Keratinocyte (primary cell): Measurements from ENCODE around the gene MARCHF10. TPM values are rescaled to one million over a fixed set of nuclear protein-coding genes. Genes with fewer than 3 reads are reported as not detected.

Experiments
- DNase-seq: peaks from one replicate; pipeline ENCODE4 v3.0.0-alpha.2; 2011; ENCODE audit warnings: low read depth, missing footprints, low spot score
- FAIRE-seq: peaks from 2 replicates; lab custom pipeline; 2011; peaks lifted over from hg19 to GRCh38; lab: Jason Lieb, UNC
- H2AFZ ChIP-seq: 2 replicates; pipeline ENCODE4 v1.6.0; 2012; ENCODE audit warnings: low read length, control low read depth, inconsistent platforms; ENCODE audit not compliant: control insufficient read depth
- H3K27ac ChIP-seq: 2 replicates; pipeline ENCODE4 v1.5.1; 2011; ENCODE audit warnings: low read length; ENCODE audit not compliant: control insufficient read depth, insufficient read depth
- H3K27me3 ChIP-seq: 3 replicates; pipeline ENCODE4 v1.6.0; 2011; ENCODE audit warnings: low read length; ENCODE audit not compliant: control insufficient read depth, insufficient read depth; ENCODE audit errors: extremely low read depth
- H3K36me3 ChIP-seq, 2 experiments: 2 replicates in 1 of 2; 3 replicates in 1 of 2; pipeline ENCODE4 v1.5.1; 2011; ENCODE audit warnings: low read length in 2 of 2, mild to moderate bottlenecking in 1 of 2; ENCODE audit not compliant: control insufficient read depth in 2 of 2, insufficient read depth in 2 of 2; ENCODE audit errors: extremely low read depth in 1 of 2
- H3K4me1 ChIP-seq: 3 replicates; pipeline ENCODE4 v1.5.1; 2011; ENCODE audit warnings: low read length; ENCODE audit not compliant: control insufficient read depth, insufficient read depth; ENCODE audit errors: extremely low read depth
- H3K4me2 ChIP-seq: 3 replicates; pipeline ENCODE4 v1.6.0; 2011; ENCODE audit warnings: low read depth, low read length; ENCODE audit not compliant: control insufficient read depth, insufficient read depth; ENCODE audit errors: extremely low read depth
- H3K4me3 ChIP-seq, 3 experiments: fragments of 200-600 bp in 1 of 3; sonication (generic) in 1 of 3; 2 replicates in 2 of 3; 3 replicates in 1 of 3; pipeline ENCODE4 v1.5.1; 2011 to 2016; ENCODE audit warnings: low read length in 3 of 3, mild to moderate bottlenecking in 3 of 3, control low read depth in 2 of 3, inconsistent platforms in 1 of 3, low read depth in 1 of 3, mixed read lengths in 1 of 3, mixed run types in 1 of 3, moderate library complexity in 1 of 3; ENCODE audit not compliant: control insufficient read depth in 2 of 3, insufficient read depth in 2 of 3; ENCODE audit errors: extremely low read depth in 1 of 3
- H3K79me2 ChIP-seq: 2 replicates; pipeline ENCODE4 v1.6.0; 2012; ENCODE audit warnings: low read length; ENCODE audit not compliant: control insufficient read depth, insufficient read depth
- H3K9ac ChIP-seq: 3 replicates; pipeline ENCODE4 v1.6.0; 2011; ENCODE audit warnings: low read length; ENCODE audit not compliant: control insufficient read depth, insufficient read depth; ENCODE audit errors: extremely low read depth
- H3K9me1 ChIP-seq: 3 replicates; pipeline ENCODE4 v1.6.0; 2011; ENCODE audit warnings: low read length; ENCODE audit not compliant: control insufficient read depth, insufficient read depth; ENCODE audit errors: extremely low read depth
- H3K9me3 ChIP-seq: 2 replicates; pipeline ENCODE4 v1.5.1; 2012; ENCODE audit warnings: low read depth, low read length; ENCODE audit not compliant: control insufficient read depth
- H4K20me1 ChIP-seq: 3 replicates; pipeline ENCODE4 v1.6.0; 2011; ENCODE audit warnings: low read length; ENCODE audit not compliant: control insufficient read depth, insufficient read depth; ENCODE audit errors: extremely low read depth
- CTCF ChIP-seq, 3 experiments: IDR thresholded peaks in 1 of 3; conservative IDR thresholded peaks in 1 of 3; optimal IDR thresholded peaks in 1 of 3; 2 replicates in 2 of 3; 3 replicates in 1 of 3; pipeline versions ENCODE3 to v1.5.1; 2011; ENCODE audit warnings: low read length in 3 of 3, mild to moderate bottlenecking in 3 of 3, moderate library complexity in 2 of 3, control low read depth in 1 of 3, inconsistent platforms in 1 of 3; ENCODE audit not compliant: insufficient read depth in 2 of 3; ENCODE audit errors: extremely low read depth in 1 of 3
- EZH2 ChIP-seq: IDR thresholded peaks from one replicate; pipeline ENCODE4 v1.6.1; 2012; ENCODE audit warnings: inconsistent platforms, mild to moderate bottlenecking, low read length, moderate library complexity
- dilution Hi-C: fragments of 300-500 bp; cut with MboI; formaldehyde crosslinking; loops from one replicate; pipeline ENCODE4 v1.7.0; 2020; ENCODE audit warnings: low sequenced_read_pairs; ENCODE audit not compliant: extremely low pct_ligation_motif_present
- polyA plus RNA-seq, 5 experiments: library from polyadenylated mRNA; depleted of rRNA in 3 of 5; stranded (reverse) in 3 of 5; stranded (forward) in 1 of 5; unstranded in 1 of 5; fragments of >200 nt; gene quantifications; 1 replicate in 1 of 5; 2 replicates in 3 of 5; 3 replicates in 1 of 5; pipeline versions ENCODE4 v1.2.1 to v1.2.3, GENCODE V29; 2011 to 2012; ENCODE audit warnings: missing spikeins in 2 of 5, low read depth in 1 of 5, low replicate concordance in 1 of 5

The MARCHF10 gene
- polyA plus RNA-seq, 1 donor (not counting 4 experiments of a cell fraction or from before 2014, with no cell fraction given), result not detected

- H3K9ac ChIP-seq, result no peak overlapping the region
- peaks cover 8 to 11% of the 10 kb centered on the region in 2 experiments for H3K36me3 ChIP-seq
- no peak for TF ChIP-seq EZH2
- no peak for TF ChIP-seq CTCF (optimal IDR thresholded peaks at IDR 0.05 in 1 of 3, IDR thresholded peaks at IDR 0.05 in 1 of 3, conservative IDR thresholded peaks at IDR 0.05 in 1 of 3; ENCODE audit: extremely low read depth in 1 of 3, insufficient read depth in 2 of 3, low read length in 3 of 3)
- H2AFZ ChIP-seq, result no peak overlapping the region
- no peaks in the 10 kb centered on the region for H4K20me1 ChIP-seq
- peaks cover 16% of the 10 kb centered on the region for H3K4me1 ChIP-seq
- H3K4me3 ChIP-seq, result no peak overlapping the region
- DNase-seq (no peak), FAIRE-seq (no peak)
- H3K9me3 ChIP-seq, result no peaks in the 10 kb centered on the region
- dilution Hi-C loops, result no loop called here
- H3K27ac ChIP-seq, result no peak overlapping the region
- no peaks in the 10 kb centered on the region for H3K79me2 ChIP-seq
- H3K27me3 ChIP-seq, result no peaks in the 10 kb centered on the region
- no peak overlapping the region for H3K4me2 ChIP-seq
- H3K9me1 ChIP-seq, result peaks cover 4% of the 10 kb centered on the region
Observed at GRCh38 chr17:62684179-62684578, 123.9 kb downstream of the MARCHF10 start.

- peaks cover 9 to 11% of the 10 kb centered on the region in 2 experiments for H3K36me3 ChIP-seq
- H4K20me1 ChIP-seq, result no peaks in the 10 kb centered on the region
- H3K9me3 ChIP-seq, result no peaks in the 10 kb centered on the region
- no peak overlapping the region for H3K4me2 ChIP-seq
- dilution Hi-C loops, result no loop called here
- TF ChIP-seq CTCF (optimal IDR thresholded peaks at IDR 0.05 in 1 of 3, IDR thresholded peaks at IDR 0.05 in 1 of 3, conservative IDR thresholded peaks at IDR 0.05 in 1 of 3; ENCODE audit: extremely low read depth in 1 of 3, insufficient read depth in 2 of 3, low read length in 3 of 3) (no peak), EZH2 (no peak)
- no peak overlapping the region for H3K4me3 ChIP-seq
- H3K79me2 ChIP-seq, result no peaks in the 10 kb centered on the region
- DNase-seq (no peak), FAIRE-seq (no peak)
- H3K4me1 ChIP-seq, result peaks cover 16% of the 10 kb centered on the region
- no peak overlapping the region for H3K27ac ChIP-seq
- H3K9me1 ChIP-seq, result peaks cover 4% of the 10 kb centered on the region
- H3K9ac ChIP-seq, result no peak overlapping the region
- H3K27me3 ChIP-seq, result no peaks in the 10 kb centered on the region
- no peak overlapping the region for H2AFZ ChIP-seq
Observed at GRCh38 chr17:62681939-62682381, 126.2 kb downstream of the MARCHF10 start.
